HG02884 (cell line): ENCODE data around the gene IL22RA2.

Source experiments
- ATAC-seq: cut with Tn5 transposase; IDR thresholded peaks from one replicate; pipeline ENCODE4 v1.9.1; 2021; ENCODE audit warnings: mild to moderate bottlenecking, moderate library complexity; ENCODE audit not compliant: unreplicated experiment

Gene IL22RA2

DNA sequence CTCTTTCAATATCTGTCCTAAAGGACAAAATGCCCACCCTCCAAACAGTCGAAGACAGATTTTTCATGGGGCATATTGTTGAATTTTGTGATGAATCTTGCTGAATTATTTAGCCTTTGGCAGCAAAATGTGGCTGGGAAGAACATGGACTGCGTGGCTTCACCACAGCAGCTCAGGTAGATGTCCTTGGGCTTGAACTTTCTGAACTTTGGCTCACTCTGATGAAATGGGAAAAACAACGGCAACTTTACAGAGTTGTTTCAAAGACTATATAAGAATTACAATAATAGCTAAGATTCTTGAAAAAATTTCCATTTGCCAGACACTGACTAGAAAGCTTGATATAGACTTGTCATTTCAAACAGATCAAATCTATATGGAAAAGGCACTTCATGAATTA is 75.9 kb downstream of the IL22RA2 start:
- no peak for ATAC-seq

DNA sequence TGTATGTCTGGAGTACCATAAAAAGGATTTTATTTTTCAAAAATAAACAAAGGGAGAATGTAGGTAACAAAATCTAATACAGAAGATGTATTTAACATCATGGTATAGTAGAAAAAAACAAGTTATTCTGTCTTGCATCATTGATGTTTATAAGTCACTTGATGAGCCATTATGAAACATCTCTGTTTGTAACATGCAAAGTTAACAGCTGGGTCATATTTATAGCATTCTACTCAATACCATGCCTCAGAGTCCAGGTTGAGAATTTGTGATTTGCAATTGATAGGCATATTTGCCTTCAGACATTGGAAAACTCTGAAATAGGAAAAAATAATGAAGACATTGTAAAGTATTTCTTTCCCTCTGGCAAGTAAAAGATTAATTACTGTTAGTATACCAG is 76.4 kb downstream of the IL22RA2 start:
- no peak for ATAC-seq

- peak; percentile 71 for ATAC-seq
Observed at GRCh38 chr6:137095651-137096238, 77.7 kb downstream of the IL22RA2 start.

DNA sequence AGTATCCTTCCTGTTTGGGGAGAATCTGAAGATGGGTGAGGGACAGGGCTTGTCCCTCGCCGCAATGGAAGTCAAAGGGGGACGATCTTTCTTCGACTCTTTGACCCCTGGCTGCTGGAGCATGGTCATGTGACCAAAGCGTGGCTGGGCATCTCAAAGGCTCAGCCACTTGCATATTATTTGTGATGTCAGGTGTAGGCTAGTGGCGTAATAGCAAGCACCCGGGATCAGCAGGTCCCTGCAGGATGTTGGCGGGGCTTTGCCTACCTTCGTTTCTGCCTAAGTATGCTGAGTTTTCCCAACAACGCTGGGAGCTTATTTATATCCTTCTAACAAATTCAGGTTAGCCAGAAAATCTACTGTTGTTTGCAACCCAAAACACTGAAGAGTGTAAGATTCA is 78.4 kb downstream of the IL22RA2 start:
- ATAC-seq, result no peak

DNA sequence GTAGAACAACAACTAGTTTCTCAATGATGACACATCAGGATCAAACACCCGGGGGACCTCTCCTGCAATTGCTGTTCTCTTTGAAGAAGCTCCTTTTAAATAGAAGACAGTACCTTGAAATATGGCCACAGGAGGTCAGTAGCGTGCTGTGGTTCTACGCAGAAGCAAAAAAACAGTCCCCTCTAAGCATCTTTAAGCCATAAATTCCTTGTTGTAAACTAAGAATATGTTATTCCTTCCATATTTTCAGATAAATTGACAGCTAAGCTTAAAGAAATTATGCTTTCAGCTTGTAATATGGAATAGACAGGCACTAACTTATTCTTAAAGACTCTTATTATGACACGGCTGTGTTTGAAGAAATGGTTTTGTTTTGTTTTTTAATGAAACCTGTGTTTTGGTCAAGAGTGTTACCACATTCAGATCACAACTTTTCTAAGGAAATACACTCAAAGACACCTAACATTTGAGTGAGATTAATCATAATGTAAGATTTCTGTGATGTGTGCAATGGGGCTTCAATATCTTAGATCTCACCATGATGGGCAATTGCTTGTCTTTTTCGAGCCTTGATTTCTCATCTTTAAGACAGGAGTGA is 78.9 kb downstream of the IL22RA2 start:
- ATAC-seq, result no peak
